Caco-2 (cell line): ENCODE measurements around the gene KRT37. TPM values are rescaled to one million over a fixed set of nuclear protein-coding genes. Genes with fewer than 3 reads are reported as not detected.

ENCODE experiments used
- BruUV-seq: library from RNA; stranded (reverse); fragments of 400-500 nt; replicated peaks from 2 replicates; lab custom pipeline; 2021; lab: Mats Ljungman, UMichigan
- CTCF ChIA-PET: fragments of 300-600 bp; sonication (Branson Sonifier 250); formaldehyde crosslinking; loops from one replicate; lab custom pipeline; 2022; ENCODE audit warnings: antibody characterized with exemption; lab: Charles Lee
- POLR2A ChIA-PET: fragments of 300-600 bp; sonication (Branson Sonifier 250); formaldehyde crosslinking; loops from one replicate; lab custom pipeline; 2022; ENCODE audit warnings: antibody characterized with exemption; lab: Charles Lee
- DNase-seq, 2 experiments: peaks; one replicate each; pipeline versions ENCODE4 v3.0.0 to v3.0.0-alpha.2; 2020 to 2022
- H3K27me3 ChIP-seq: replicated peaks from 2 replicates; pipeline ENCODE4 v1.6.0; 2011; ENCODE audit warnings: low read length; ENCODE audit not compliant: control insufficient read depth, insufficient read depth
- H3K36me3 ChIP-seq: 2 replicates; pipeline ENCODE4 v1.5.1; 2011; ENCODE audit warnings: low read length; ENCODE audit not compliant: control insufficient read depth, insufficient read depth
- H3K4me1 ChIP-seq: fragments of 250-450 bp; sonication (Bioruptor Pico); 2 replicates; pipeline ENCODE4 v1.5.1; 2020; ENCODE audit warnings: mild to moderate bottlenecking
- H3K4me3 ChIP-seq: 2 replicates; pipeline ENCODE4 v1.5.1; 2011; ENCODE audit warnings: low read depth, mild to moderate bottlenecking, control low read depth, low read length
- H3K9me3 ChIP-seq: fragments of 250-450 bp; sonication (Bioruptor Pico); 2 replicates; pipeline ENCODE4 v1.5.1; 2020; ENCODE audit warnings: mild to moderate bottlenecking, moderate library complexity
- H3K27ac Mint-ChIP-seq: one replicate; pipeline ENCODE4 v1.8.0; 2022; ENCODE audit warnings: mixed read lengths; ENCODE audit not compliant: unreplicated experiment
- H3K27me3 Mint-ChIP-seq: one replicate; pipeline ENCODE4 v1.8.0; 2022; ENCODE audit warnings: mixed read lengths; ENCODE audit not compliant: insufficient read depth, unreplicated experiment
- H3K36me3 Mint-ChIP-seq: one replicate; pipeline ENCODE4 v1.8.0; 2022; ENCODE audit warnings: mild to moderate bottlenecking, mixed read lengths; ENCODE audit not compliant: insufficient read depth, unreplicated experiment
- H3K4me1 Mint-ChIP-seq: one replicate; pipeline ENCODE4 v1.8.0; 2022; ENCODE audit warnings: low read depth, mixed read lengths; ENCODE audit not compliant: unreplicated experiment
- H3K4me3 Mint-ChIP-seq: one replicate; pipeline ENCODE4 v1.8.0; 2022; ENCODE audit warnings: mild to moderate bottlenecking, moderate library complexity, mixed read lengths; ENCODE audit not compliant: unreplicated experiment
- H3K9me3 Mint-ChIP-seq: one replicate; pipeline ENCODE4 v1.8.0; 2022; ENCODE audit warnings: mixed read lengths; ENCODE audit not compliant: unreplicated experiment
- intact Hi-C: fragments of 100-400 bp; cut with micrococcal nuclease; formaldehyde crosslinking; loops from one replicate; pipeline ENCODE4 v1.10.0; 2022; ENCODE audit not compliant: unreplicated experiment
- total RNA-seq: library from RNA; stranded (reverse); gene quantifications from 2 replicates; pipeline ENCODE4 v1.2.3, GENCODE V29; 2022
- TF ChIP-seq, protein P1 (sequence below), 2 experiments: fragments of 200-600 bp in 1 of 2; IDR thresholded peaks; 1 replicate in 1 of 2; 2 replicates in 1 of 2; pipeline versions ENCODE4 v1.5.1 to v1.8.0; 2011 to 2022; ENCODE audit warnings: antibody characterized with exemption in 1 of 2, control low read depth in 1 of 2, inconsistent platforms in 1 of 2, low read depth in 1 of 2, low read length in 1 of 2, mild to moderate bottlenecking in 1 of 2, moderate library complexity in 1 of 2; ENCODE audit not compliant: insufficient read depth in 1 of 2, severe bottlenecking in 1 of 2, unreplicated experiment in 1 of 2

KRT37 gene
- total RNA-seq, 1 experiment from 2014 or later: not detected

DNA sequence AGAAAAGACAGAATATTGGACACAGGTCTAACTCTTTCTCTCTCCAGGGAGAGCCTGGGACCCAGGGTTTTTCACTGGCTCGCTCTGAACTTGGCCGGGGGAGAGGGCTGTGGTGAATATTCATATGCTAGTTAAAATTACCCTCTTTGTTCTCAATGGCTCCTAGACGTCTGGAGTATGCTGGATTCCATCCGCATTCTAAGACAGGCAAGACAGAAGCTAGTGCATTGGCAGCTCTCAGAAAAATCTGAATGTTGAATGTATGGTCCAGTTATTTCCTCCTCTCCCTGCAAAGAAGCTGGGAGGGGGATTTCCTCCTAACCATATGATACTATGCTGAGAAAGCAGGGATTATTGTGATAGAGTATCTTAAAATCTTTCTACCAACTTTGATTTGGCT is 36.7 kb downstream of the KRT37 start:
- peaks cover 7% of the 10 kb centered on the region for H3K9me3 ChIP-seq
- no peak overlapping the region for H3K4me3 Mint-ChIP-seq
- TF ChIP-seq, protein P1, sequence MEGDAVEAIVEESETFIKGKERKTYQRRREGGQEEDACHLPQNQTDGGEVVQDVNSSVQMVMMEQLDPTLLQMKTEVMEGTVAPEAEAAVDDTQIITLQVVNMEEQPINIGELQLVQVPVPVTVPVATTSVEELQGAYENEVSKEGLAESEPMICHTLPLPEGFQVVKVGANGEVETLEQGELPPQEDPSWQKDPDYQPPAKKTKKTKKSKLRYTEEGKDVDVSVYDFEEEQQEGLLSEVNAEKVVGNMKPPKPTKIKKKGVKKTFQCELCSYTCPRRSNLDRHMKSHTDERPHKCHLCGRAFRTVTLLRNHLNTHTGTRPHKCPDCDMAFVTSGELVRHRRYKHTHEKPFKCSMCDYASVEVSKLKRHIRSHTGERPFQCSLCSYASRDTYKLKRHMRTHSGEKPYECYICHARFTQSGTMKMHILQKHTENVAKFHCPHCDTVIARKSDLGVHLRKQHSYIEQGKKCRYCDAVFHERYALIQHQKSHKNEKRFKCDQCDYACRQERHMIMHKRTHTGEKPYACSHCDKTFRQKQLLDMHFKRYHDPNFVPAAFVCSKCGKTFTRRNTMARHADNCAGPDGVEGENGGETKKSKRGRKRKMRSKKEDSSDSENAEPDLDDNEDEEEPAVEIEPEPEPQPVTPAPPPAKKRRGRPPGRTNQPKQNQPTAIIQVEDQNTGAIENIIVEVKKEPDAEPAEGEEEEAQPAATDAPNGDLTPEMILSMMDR (IDR thresholded peaks at IDR 0.05; ENCODE audit: insufficient read depth in 1 of 2, low read depth in 1 of 2, low read length in 1 of 2, severe bottlenecking in 1 of 2, unreplicated experiment in 1 of 2): no peak
- peaks cover 11% of the 10 kb centered on the region for H3K9me3 Mint-ChIP-seq
- no peaks in the 10 kb centered on the region for H3K27me3 ChIP-seq
- H3K4me3 ChIP-seq: no peak overlapping the region
- H3K27me3 Mint-ChIP-seq: no peaks in the 10 kb centered on the region
- H3K4me1 ChIP-seq: peaks cover 28% of the 10 kb centered on the region
- H3K4me1 Mint-ChIP-seq: peaks cover 15% of the 10 kb centered on the region
- BruUV-seq: no TSS peak
- intact Hi-C loops: no loop called here
- H3K36me3 ChIP-seq: no peaks in the 10 kb centered on the region
- H3K36me3 Mint-ChIP-seq: no peaks in the 10 kb centered on the region
- CTCF ChIA-PET: no interaction called here
- H3K27ac Mint-ChIP-seq: no peak overlapping the region
- POLR2A ChIA-PET: no interaction called here
- DNase-seq: no peak

DNA sequence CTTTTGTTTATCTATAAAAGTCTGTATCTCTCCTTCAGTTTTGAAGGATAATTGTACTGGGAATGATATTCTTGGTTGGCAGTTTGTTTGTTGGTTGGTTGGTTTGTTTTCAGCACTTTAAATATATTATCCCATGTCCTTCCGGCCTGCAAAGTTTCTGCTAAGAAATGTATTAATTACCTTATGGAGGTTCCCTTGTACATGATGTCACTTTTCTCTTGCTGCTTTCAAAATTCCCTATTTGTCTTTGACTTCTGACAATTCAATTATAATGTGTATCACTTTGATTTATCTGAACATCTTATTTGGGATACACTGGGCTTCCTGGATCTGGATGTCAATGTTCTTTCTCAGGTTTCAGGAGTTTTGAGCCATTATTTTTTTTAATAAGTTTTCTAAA is 38.2 kb downstream of the KRT37 start:
- CTCF ChIA-PET: no interaction called here
- POLR2A ChIA-PET: no interaction called here
- Histone ChIP-seq H3K27me3 (no peaks in the 10 kb centered on the region), H3K4me3 (no peak overlapping the region), H3K4me1 (peaks cover 24% of the 10 kb centered on the region), H3K36me3 (no peaks in the 10 kb centered on the region), H3K9me3 (peaks cover 7% of the 10 kb centered on the region)
- TF ChIP-seq, protein P1 (IDR thresholded peaks at IDR 0.05; ENCODE audit: insufficient read depth in 1 of 2, low read depth in 1 of 2, low read length in 1 of 2, severe bottlenecking in 1 of 2, unreplicated experiment in 1 of 2): no peak
- no peak overlapping the region for H3K4me3 Mint-ChIP-seq
- DNase-seq: no peak
- H3K27ac Mint-ChIP-seq: no peak overlapping the region
- no peaks in the 10 kb centered on the region for H3K36me3 Mint-ChIP-seq
- no TSS peak for BruUV-seq
- H3K4me1 Mint-ChIP-seq: peaks cover 15% of the 10 kb centered on the region
- intact Hi-C loops: no loop called here
- no peaks in the 10 kb centered on the region for H3K27me3 Mint-ChIP-seq
- peaks cover 11% of the 10 kb centered on the region for H3K9me3 Mint-ChIP-seq

DNA sequence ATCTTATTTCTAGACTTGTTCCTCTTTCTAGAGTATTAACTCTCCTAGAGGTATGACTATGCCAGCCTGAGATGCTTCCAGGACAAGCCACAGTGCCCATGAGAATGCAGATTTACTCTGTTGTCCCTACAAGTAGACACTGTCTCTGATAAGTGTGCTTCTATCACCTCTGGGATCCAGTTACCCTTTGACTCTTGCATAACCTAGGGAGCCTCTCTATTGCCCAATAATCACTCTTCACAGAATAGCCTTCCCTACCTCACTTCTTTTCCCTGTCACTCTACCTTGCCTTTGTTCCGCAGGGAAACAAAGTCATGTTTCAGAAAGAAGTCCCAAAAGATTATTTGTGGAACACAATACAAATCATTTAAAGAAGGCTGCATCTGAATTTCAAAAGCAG is 40.7 kb downstream of the KRT37 start:
- H3K27ac Mint-ChIP-seq: no peak overlapping the region
- BruUV-seq: no TSS peak
- no peaks in the 10 kb centered on the region for H3K36me3 ChIP-seq

More for the DNA sequence above, 40.7 kb downstream of the KRT37 start:
- no peaks in the 10 kb centered on the region for H3K27me3 Mint-ChIP-seq
- peaks cover 7% of the 10 kb centered on the region for H3K9me3 ChIP-seq
- H3K36me3 Mint-ChIP-seq: no peaks in the 10 kb centered on the region
- TF ChIP-seq, protein P1 (IDR thresholded peaks at IDR 0.05; ENCODE audit: insufficient read depth in 1 of 2, low read depth in 1 of 2, low read length in 1 of 2, severe bottlenecking in 1 of 2, unreplicated experiment in 1 of 2): no peak
- no peaks in the 10 kb centered on the region for H3K27me3 ChIP-seq
- H3K9me3 Mint-ChIP-seq: peaks cover 11% of the 10 kb centered on the region
- ChIA-PET CTCF (no interaction called here), POLR2A (no interaction called here)
- H3K4me1 Mint-ChIP-seq: peaks cover 6% of the 10 kb centered on the region
- H3K4me1 ChIP-seq: peaks cover 9% of the 10 kb centered on the region
- no peak overlapping the region for H3K4me3 Mint-ChIP-seq
- intact Hi-C loops: no loop called here
- DNase-seq: peak in 1 of 2 experiments; percentile 47
- H3K4me3 ChIP-seq: no peak overlapping the region
